Vagina (tissue), 2 donors: Measurements from ENCODE around the gene RBM44. TPM values are rescaled to one million over a fixed set of nuclear protein-coding genes. Genes with fewer than 3 reads are reported as not detected.
"Not testable (repeated sequence)": the region's sequence is repeated elsewhere in the genome, so short reads cannot be mapped to it uniquely, and the experiment has no call there.

ENCODE experiments used
- DNase-seq, 2 donors: peaks; one replicate each; pipeline ENCODE4 v3.0.0-alpha.2; 2017; ENCODE audit errors: extremely low spot score in 2 of 2
- H3K27ac ChIP-seq: fragments of 200-600 bp; sonication (generic); one replicate; pipeline ENCODE4 v1.5.1; 2019
- H3K27me3 ChIP-seq: fragments of 200-600 bp; sonication (generic); one replicate; pipeline ENCODE4 v1.5.1; 2019
- H3K36me3 ChIP-seq, 2 donors: fragments of 200-600 bp; sonication (generic); one replicate each; pipeline ENCODE4 v1.5.1; 2017 to 2019
- H3K4me1 ChIP-seq: fragments of 200-600 bp; sonication (generic); one replicate; pipeline ENCODE4 v1.5.1; 2019
- H3K4me3 ChIP-seq, 2 donors: fragments of 200-600 bp; sonication (generic); 1 replicate in 1 of 2; 2 replicates in 1 of 2; pipeline ENCODE4 v1.5.1; 2016 to 2019
- H3K9me3 ChIP-seq: fragments of 200-600 bp; sonication (generic); one replicate; pipeline ENCODE4 v1.5.1; 2019
- POLR2A ChIP-seq, 2 donors: fragments of 450-650 bp; IDR thresholded peaks; one replicate each; pipeline ENCODE4 v1.6.1; 2017; ENCODE audit warnings: antibody characterized with exemption in 2 of 2, mild to moderate bottlenecking in 2 of 2, moderate library complexity in 2 of 2
- POLR2AphosphoS5 ChIP-seq, 2 donors: sonication (generic); formaldehyde crosslinking; IDR thresholded peaks; one replicate each; pipeline ENCODE4 v1.9.0; 2017; ENCODE audit warnings: antibody characterized with exemption in 2 of 2, mild to moderate bottlenecking in 2 of 2, low read depth in 1 of 2; ENCODE audit not compliant: insufficient read depth in 1 of 2
- intact Hi-C: fragments of 100-400 bp; cut with DNase I; formaldehyde crosslinking; loops from one replicate; pipeline ENCODE4 v1.15.1; 2023
- total RNA-seq: library from RNA; depleted of rRNA; stranded (reverse); fragments of >200 nt; gene quantifications from one replicate; pipeline ENCODE4 v1.2.3, GENCODE V29; 2016
- TF ChIP-seq, protein P1 (sequence below), 3 experiments: fragments of 450-650 bp in 2 of 3; fragments of 200-600 bp in 1 of 3; sonication (generic) in 1 of 3; IDR thresholded peaks; one replicate each; pipeline ENCODE4 v1.5.1; 2017 to 2019; ENCODE audit warnings: antibody characterized with exemption in 3 of 3, mild to moderate bottlenecking in 2 of 3, moderate library complexity in 2 of 3

Gene RBM44
- total RNA-seq, 1 donor from 2014 or later, result 0.98 TPM

GRCh38 chr2:237864940-237865622, 66.5 kb downstream of the RBM44 start:
- Histone ChIP-seq H3K27ac (peak overlapping the region; percentile 79), H3K27me3 (no peaks in the 10 kb centered on the region), H3K9me3 (no peaks in the 10 kb centered on the region), H3K4me1 (peaks cover 18% of the 10 kb centered on the region), H3K4me3 (no peak overlapping the region), H3K36me3 (no peaks in the 10 kb centered on the region)
- TF ChIP-seq POLR2AphosphoS5 (IDR thresholded peaks at IDR 0.05; ENCODE audit: insufficient read depth in 1 of 2, low read depth in 1 of 2), result no peak
- TF ChIP-seq, protein P1, sequence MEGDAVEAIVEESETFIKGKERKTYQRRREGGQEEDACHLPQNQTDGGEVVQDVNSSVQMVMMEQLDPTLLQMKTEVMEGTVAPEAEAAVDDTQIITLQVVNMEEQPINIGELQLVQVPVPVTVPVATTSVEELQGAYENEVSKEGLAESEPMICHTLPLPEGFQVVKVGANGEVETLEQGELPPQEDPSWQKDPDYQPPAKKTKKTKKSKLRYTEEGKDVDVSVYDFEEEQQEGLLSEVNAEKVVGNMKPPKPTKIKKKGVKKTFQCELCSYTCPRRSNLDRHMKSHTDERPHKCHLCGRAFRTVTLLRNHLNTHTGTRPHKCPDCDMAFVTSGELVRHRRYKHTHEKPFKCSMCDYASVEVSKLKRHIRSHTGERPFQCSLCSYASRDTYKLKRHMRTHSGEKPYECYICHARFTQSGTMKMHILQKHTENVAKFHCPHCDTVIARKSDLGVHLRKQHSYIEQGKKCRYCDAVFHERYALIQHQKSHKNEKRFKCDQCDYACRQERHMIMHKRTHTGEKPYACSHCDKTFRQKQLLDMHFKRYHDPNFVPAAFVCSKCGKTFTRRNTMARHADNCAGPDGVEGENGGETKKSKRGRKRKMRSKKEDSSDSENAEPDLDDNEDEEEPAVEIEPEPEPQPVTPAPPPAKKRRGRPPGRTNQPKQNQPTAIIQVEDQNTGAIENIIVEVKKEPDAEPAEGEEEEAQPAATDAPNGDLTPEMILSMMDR (IDR thresholded peaks at IDR 0.05), result no peak
- no peak for TF ChIP-seq POLR2A (IDR thresholded peaks at IDR 0.05)
- intact Hi-C loops, result no loop called here
- peak in 1 of 2 donors; percentile 95 for DNase-seq

DNA sequence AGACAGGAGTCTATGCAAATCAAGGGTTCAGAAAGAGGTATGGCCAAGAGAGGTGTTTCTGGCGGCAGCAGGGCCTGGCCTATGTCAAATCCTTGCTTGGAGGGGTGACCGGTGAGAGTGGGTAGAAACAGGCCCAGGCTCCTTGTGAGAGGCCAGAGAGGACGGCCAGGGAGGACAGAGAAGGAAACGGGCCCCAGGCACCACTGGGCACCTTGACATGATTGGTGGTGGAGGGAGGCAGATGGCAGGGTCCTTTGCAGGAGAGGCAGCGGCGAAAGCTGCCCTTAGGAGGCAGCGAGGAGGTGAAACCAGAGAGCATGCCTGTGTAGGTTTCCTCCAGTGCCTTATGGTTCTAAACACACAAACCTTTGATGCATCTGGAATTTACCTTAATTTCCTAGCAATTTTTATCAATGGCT, 67.1 kb downstream of the RBM44 start:
- H3K27ac ChIP-seq, result peak overlapping the region; percentile 79
- intact Hi-C loops, result no loop called here
- no peaks in the 10 kb centered on the region for H3K27me3 ChIP-seq
- TF ChIP-seq POLR2A (IDR thresholded peaks at IDR 0.05) (no peak), POLR2AphosphoS5 (IDR thresholded peaks at IDR 0.05; ENCODE audit: insufficient read depth in 1 of 2, low read depth in 1 of 2) (no peak)
- TF ChIP-seq, protein P1 (IDR thresholded peaks at IDR 0.05), result no peak
- peaks cover 12% of the 10 kb centered on the region for H3K4me1 ChIP-seq
- H3K36me3 ChIP-seq, result no peaks in the 10 kb centered on the region
- no peaks in the 10 kb centered on the region for H3K9me3 ChIP-seq
- DNase-seq, result peak in 1 of 2 donors; percentile 93
- no peak overlapping the region for H3K4me3 ChIP-seq

DNA sequence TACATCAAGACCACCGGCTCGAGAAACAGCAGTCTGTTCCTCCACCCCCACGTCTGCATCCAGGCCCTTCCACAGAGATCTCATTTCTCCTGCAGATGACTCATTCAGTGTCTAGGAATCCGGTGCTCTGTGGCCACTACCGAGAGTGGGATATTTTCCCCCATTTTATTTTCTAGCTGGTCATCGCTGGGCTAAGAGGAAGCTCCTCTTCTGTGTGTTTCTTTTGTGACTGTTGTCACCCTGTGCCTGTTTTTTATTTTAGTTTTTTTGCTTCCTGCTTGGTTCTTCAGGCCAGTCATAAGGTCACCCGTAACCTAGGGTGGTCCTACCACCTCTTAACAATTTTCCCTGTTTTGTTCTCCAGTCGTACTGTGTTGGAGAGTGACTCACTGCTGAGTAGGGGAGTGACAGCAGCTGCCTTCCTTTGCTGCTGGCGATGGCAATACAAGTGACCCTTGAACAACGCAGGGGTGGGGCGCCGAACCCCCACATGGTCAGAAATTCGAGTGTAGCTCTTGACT, 67.6 kb downstream of the RBM44 start:
- Histone ChIP-seq H3K9me3 (no peaks in the 10 kb centered on the region), H3K27ac (peak overlapping the region; percentile 79), H3K36me3 (no peaks in the 10 kb centered on the region), H3K4me3 (no peak overlapping the region), H3K27me3 (no peaks in the 10 kb centered on the region), H3K4me1 (peaks cover 13% of the 10 kb centered on the region)
- TF ChIP-seq POLR2AphosphoS5 (IDR thresholded peaks at IDR 0.05; ENCODE audit: insufficient read depth in 1 of 2, low read depth in 1 of 2) (no peak), POLR2A (IDR thresholded peaks at IDR 0.05) (no peak)
- TF ChIP-seq, protein P1 (IDR thresholded peaks at IDR 0.05), result no peak
- no peak for DNase-seq
- intact Hi-C loops, result no loop called here

GRCh38 chr2:237867465-237867864, 68.9 kb downstream of the RBM44 start:
- Histone ChIP-seq H3K9me3 (no peaks in the 10 kb centered on the region), H3K4me3 (no peak overlapping the region), H3K36me3 (no peaks in the 10 kb centered on the region), H3K27me3 (no peaks in the 10 kb centered on the region), H3K4me1 (peaks cover 22% of the 10 kb centered on the region), H3K27ac (no peak overlapping the region)
- TF ChIP-seq, protein P1 (IDR thresholded peaks at IDR 0.05), result no peak
- TF ChIP-seq POLR2A (IDR thresholded peaks at IDR 0.05) (no peak), POLR2AphosphoS5 (IDR thresholded peaks at IDR 0.05; ENCODE audit: insufficient read depth in 1 of 2, low read depth in 1 of 2) (no peak)
- peak in 1 of 2 donors; percentile 55 for DNase-seq
- intact Hi-C loops, result no loop called here

- intact Hi-C loops, DNase-seq, H3K36me3 ChIP-seq, H3K4me3 ChIP-seq, H3K27me3 ChIP-seq, H3K9me3 ChIP-seq: not testable (repeated sequence)
- Histone ChIP-seq H3K4me1 (peaks cover 28% of the 10 kb centered on the region), H3K27ac (peak overlapping the region; percentile 43)
Observed at GRCh38 chr2:237868074-237868473, 69.5 kb downstream of the RBM44 start.
